Activated T-helper 17 cell treated with anti-CD3 and anti-CD28 coated beads, Interleukin-2, amount 50 U/mL, for 72 hours (primary cell): ENCODE data around the gene PRKCE. TPM values are rescaled to one million over a fixed set of nuclear protein-coding genes. Genes with fewer than 3 reads are reported as not detected.

Experiments used
- ATAC-seq: fragments of 150-1000 bp; cut with Tn5 transposase; replicated peaks from 2 replicates; pipeline ENCODE4 v1.10.0; 2021; ENCODE audit warnings: mild to moderate bottlenecking, moderate library complexity
- H3K27ac Mint-ChIP-seq: one replicate; pipeline ENCODE4 v1.8.0; 2022; ENCODE audit warnings: mixed read lengths
- H3K27me3 Mint-ChIP-seq: one replicate; pipeline ENCODE4 v1.8.0; 2022; ENCODE audit warnings: mixed read lengths
- H3K36me3 Mint-ChIP-seq: one replicate; pipeline ENCODE4 v1.8.0; 2022; ENCODE audit warnings: low read depth, mild to moderate bottlenecking, mixed read lengths
- H3K4me1 Mint-ChIP-seq: one replicate; pipeline ENCODE4 v1.8.0; 2022; ENCODE audit warnings: mixed read lengths
- H3K4me3 Mint-ChIP-seq: one replicate; pipeline ENCODE4 v1.8.0; 2022; ENCODE audit warnings: mild to moderate bottlenecking, mixed read lengths
- H3K9me3 Mint-ChIP-seq: one replicate; pipeline ENCODE4 v1.8.0; 2022; ENCODE audit warnings: mixed read lengths
- total RNA-seq, 2 donors: library from RNA; stranded (reverse); gene quantifications; one replicate each; pipeline ENCODE4 v1.2.3, GENCODE V29; 2022

Gene PRKCE
- total RNA-seq, 2 donors from 2014 or later = 15.9 to 16.6 TPM

DNA sequence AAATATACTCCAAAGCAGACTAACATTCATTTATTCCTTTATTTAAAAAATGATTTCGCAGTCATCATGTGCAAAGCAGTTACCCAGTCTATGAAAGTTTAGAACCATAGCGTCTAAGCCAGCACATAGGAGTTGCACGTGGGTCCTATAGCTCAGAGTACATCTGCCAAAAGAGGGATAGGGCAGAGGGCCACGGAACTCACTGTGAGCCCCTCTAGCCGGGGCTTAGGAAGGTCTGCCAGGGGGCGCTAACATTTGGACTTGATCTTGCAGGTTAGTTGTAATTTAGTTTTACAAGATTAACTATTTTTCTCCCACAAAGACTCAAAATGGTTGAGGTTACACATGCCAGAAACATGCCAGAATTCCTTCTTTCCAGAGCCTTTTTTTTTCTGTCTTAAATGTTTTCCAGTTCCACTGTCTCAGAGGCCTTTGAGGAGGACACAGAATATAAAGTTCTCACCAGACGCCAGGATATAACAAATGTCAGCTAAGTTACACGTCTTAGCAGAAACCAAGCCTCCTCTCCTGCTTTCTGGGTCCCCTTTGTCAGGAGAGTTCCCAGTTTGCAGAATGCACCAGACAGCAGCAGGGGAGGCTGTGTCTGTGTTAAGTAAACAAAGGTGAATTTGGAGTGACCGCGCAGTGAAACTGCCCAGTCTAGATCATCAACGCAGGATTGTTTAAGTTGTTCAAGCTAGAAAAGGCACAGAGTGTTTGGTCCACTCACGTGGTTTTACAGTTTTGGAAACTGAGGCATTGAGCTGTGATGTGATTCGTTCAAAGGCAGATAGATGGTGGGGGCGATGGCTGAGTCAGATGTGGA, 292.0 kb downstream of the PRKCE start:
- Mint-ChIP-seq H3K27ac (no peak overlapping the region), H3K27me3 (no peaks in the 10 kb centered on the region), H3K9me3 (no peaks in the 10 kb centered on the region), H3K4me3 (no peak overlapping the region), H3K4me1 (no peaks in the 10 kb centered on the region), H3K36me3 (no peaks in the 10 kb centered on the region)
- no peak for ATAC-seq

- H3K36me3 Mint-ChIP-seq = no peaks in the 10 kb centered on the region
- no peak overlapping the region for H3K27ac Mint-ChIP-seq
- ATAC-seq = no peak
- no peaks in the 10 kb centered on the region for H3K9me3 Mint-ChIP-seq
- no peak overlapping the region for H3K4me3 Mint-ChIP-seq
- H3K4me1 Mint-ChIP-seq = no peaks in the 10 kb centered on the region
- H3K27me3 Mint-ChIP-seq = no peaks in the 10 kb centered on the region
Observed at GRCh38 chr2:45944074-45944473, 292.6 kb downstream of the PRKCE start.

- Mint-ChIP-seq H3K27me3 (no peaks in the 10 kb centered on the region), H3K9me3 (no peaks in the 10 kb centered on the region), H3K4me3 (no peak overlapping the region), H3K27ac (no peak overlapping the region), H3K36me3 (no peaks in the 10 kb centered on the region), H3K4me1 (no peaks in the 10 kb centered on the region)
- no peak for ATAC-seq
Observed at GRCh38 chr2:45945302-45945717, 293.8 kb downstream of the PRKCE start.

DNA sequence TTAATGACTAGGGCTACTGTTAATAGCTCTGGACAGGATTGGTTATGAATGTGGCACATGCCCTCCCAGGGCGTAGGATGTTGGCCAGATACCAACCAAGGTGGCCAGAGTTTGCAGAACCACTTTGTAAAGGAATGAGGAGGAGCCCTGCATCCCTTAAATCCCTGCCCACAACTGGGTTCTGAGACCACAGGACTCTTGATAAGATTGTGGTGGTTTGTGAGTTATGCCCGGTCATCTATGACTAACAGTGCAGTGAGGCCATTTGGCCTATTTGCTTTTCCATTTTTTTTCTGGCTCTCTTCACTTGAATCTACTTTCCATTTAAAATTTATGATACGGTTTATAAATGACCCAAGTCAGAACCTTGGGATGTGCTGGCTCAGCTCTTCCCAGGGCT, 294.5 kb downstream of the PRKCE start:
- Mint-ChIP-seq H3K9me3 (no peaks in the 10 kb centered on the region), H3K4me3 (no peak overlapping the region), H3K27ac (no peak overlapping the region), H3K36me3 (no peaks in the 10 kb centered on the region), H3K4me1 (no peaks in the 10 kb centered on the region), H3K27me3 (no peaks in the 10 kb centered on the region)
- ATAC-seq = no peak

GRCh38 chr2:45950606-45951005, 299.1 kb downstream of the PRKCE start:
- Mint-ChIP-seq H3K4me3 (no peak overlapping the region), H3K27ac (no peak overlapping the region), H3K27me3 (no peaks in the 10 kb centered on the region), H3K9me3 (no peaks in the 10 kb centered on the region), H3K36me3 (no peaks in the 10 kb centered on the region), H3K4me1 (no peaks in the 10 kb centered on the region)
- ATAC-seq = no peak

DNA sequence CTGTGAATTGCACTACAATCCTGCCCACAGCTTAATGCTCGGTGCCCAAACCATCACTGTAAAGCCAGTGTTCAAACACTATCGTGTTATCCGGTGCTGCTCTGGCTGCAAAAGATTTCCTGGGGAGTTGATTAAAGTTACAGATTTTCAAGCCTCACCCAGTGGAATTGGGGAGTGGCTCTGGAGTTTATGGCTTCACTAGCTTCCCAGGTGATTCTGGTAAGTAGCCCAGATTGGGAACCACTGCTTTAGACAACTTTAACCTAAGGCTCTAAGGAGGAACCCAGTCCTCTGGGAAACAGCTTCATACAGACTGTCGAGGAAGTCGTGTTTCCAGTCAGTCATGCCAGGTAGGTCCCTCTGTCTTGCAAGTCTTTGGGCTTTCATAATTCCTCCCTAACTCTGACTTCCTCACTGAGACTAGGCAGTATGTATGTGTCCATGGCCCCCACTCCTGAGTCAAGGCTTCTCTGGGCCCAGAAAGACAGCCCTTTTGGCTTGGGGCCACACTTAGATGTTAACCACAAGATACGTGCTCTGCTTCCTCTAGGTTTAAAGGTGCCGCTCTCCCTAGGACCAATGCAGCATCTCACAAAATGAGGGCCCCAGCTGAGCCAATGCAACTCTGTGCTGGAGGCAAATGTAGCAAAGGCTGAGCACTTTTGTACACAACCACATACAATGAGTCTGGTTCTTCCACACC, 299.7 kb downstream of the PRKCE start:
- H3K9me3 Mint-ChIP-seq = no peaks in the 10 kb centered on the region
- no peak for ATAC-seq
- H3K27ac Mint-ChIP-seq = no peak overlapping the region
- no peak overlapping the region for H3K4me3 Mint-ChIP-seq
- H3K27me3 Mint-ChIP-seq = no peaks in the 10 kb centered on the region
- no peaks in the 10 kb centered on the region for H3K36me3 Mint-ChIP-seq
- H3K4me1 Mint-ChIP-seq = no peaks in the 10 kb centered on the region

GRCh38 chr2:45952591-45952990, 301.1 kb downstream of the PRKCE start:
- Mint-ChIP-seq H3K4me3 (no peak overlapping the region), H3K4me1 (no peaks in the 10 kb centered on the region), H3K27ac (no peak overlapping the region), H3K27me3 (no peaks in the 10 kb centered on the region), H3K36me3 (no peaks in the 10 kb centered on the region), H3K9me3 (no peaks in the 10 kb centered on the region)
- ATAC-seq = no peak

DNA sequence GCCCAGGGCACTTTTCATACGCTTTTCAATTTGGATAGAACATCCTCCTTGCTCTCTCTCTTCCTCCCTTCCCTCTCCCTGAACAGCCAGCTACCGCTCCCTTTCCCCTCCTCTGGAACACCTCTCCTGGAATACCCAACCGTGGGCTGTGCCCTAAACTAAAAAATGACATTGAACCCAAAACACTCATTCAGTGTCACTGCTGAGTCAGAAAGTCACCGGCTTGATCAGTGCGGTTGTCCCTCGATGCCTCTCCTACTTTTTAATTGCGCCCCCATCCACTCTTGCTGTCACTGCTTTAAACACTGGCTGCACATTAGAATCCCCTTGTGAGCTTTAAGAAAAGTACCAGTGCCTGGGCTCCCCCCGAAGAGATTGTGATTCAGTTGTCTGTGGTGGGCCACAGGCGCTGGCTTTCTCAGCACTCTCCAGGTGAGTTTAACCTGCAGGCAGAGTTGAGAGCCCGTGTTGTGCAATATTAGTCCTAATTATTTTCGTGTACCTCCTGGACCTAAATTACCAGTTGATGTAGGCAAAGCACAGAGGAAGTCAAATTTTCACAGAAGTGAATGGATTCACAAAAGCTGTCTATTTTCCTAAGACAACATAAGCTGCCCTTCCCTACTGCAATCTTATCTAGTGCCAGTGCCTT, 302.0 kb downstream of the PRKCE start:
- Mint-ChIP-seq H3K36me3 (no peaks in the 10 kb centered on the region), H3K4me1 (no peaks in the 10 kb centered on the region), H3K27me3 (no peaks in the 10 kb centered on the region), H3K9me3 (no peaks in the 10 kb centered on the region), H3K27ac (no peak overlapping the region), H3K4me3 (no peak overlapping the region)
- ATAC-seq = no peak

DNA sequence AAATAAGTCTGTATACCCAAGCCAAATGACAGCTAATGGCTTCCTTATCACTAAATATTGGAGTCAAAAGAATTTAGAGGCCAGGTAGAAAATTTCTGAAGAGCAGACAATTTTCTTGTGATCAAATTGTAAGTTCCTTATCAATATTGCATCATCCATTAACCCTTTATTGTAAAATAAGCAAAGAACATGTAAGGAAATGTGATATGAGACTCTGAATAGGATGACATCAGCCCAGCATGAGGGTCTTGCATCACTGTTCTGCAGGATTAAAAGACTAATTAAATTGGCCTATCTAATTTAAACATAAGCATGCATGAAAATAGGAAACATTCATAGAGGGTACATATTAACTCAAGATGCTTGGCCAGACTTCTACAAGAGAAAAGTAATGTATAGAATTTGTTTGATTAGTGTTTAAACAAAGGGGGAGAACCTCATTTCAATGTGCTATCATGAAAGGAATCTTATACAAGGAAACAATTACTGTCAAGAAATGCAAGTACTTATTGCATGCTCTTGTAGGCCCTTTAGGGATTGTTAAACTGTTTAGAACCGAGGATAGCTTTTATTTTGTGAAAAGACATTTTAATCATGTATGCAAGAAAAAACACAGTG, 302.9 kb downstream of the PRKCE start:
- H3K4me1 Mint-ChIP-seq = no peaks in the 10 kb centered on the region
- no peak for ATAC-seq
- H3K27me3 Mint-ChIP-seq = no peaks in the 10 kb centered on the region
- H3K36me3 Mint-ChIP-seq = no peaks in the 10 kb centered on the region
- no peak overlapping the region for H3K4me3 Mint-ChIP-seq
- H3K27ac Mint-ChIP-seq = no peak overlapping the region
- H3K9me3 Mint-ChIP-seq = no peaks in the 10 kb centered on the region

DNA sequence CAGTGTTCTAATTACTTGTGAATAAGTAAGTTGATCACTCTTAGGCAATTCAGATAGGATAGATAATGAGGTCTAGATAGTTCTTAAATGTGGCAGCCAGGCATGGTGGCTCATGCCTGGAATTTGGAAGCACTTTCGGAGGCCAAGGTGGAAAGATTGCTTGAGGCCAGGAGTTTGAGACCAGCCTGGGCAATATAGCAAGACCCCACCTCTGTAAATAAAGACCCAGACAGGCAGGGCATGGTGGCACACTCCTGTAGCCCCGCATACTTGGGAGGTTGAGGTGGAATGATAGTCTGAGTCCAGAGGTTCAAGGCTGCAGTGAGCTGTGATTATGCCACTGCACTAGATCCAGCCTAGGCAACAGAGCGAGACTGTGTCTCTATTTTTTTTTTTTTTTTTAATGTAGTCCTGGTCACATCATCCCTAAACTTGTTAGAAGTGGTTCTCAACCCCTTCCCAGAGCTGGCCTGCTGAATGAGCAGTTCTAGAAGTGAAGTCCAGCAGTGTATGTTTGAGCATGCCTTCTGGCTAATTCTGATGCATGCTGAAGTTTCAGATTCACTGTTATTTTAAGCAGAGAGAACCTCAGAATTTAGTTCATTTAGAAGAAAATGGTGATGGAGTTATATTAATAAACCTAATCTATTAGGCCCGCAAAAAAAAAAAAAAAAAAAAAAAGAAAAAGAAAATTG, 306.2 kb downstream of the PRKCE start:
- Mint-ChIP-seq H3K4me3 (no peak overlapping the region), H3K27ac (no peak overlapping the region), H3K27me3 (no peaks in the 10 kb centered on the region), H3K4me1 (no peaks in the 10 kb centered on the region), H3K36me3 (no peaks in the 10 kb centered on the region), H3K9me3 (no peaks in the 10 kb centered on the region)
- ATAC-seq = no peak

GRCh38 chr2:45960057-45960863, 308.8 kb downstream of the PRKCE start:
- peaks cover 4% of the 10 kb centered on the region for H3K4me1 Mint-ChIP-seq
- H3K4me3 Mint-ChIP-seq = no peak overlapping the region
- no peak overlapping the region for H3K27ac Mint-ChIP-seq
- no peaks in the 10 kb centered on the region for H3K9me3 Mint-ChIP-seq
- H3K27me3 Mint-ChIP-seq = no peaks in the 10 kb centered on the region
- H3K36me3 Mint-ChIP-seq = no peaks in the 10 kb centered on the region
- ATAC-seq = no peak

GRCh38 chr2:45962177-45962921, 310.9 kb downstream of the PRKCE start:
- Mint-ChIP-seq H3K4me1 (peaks cover 4% of the 10 kb centered on the region), H3K9me3 (no peaks in the 10 kb centered on the region), H3K27ac (no peak overlapping the region), H3K27me3 (no peaks in the 10 kb centered on the region), H3K4me3 (no peak overlapping the region), H3K36me3 (no peaks in the 10 kb centered on the region)
- no peak for ATAC-seq

DNA sequence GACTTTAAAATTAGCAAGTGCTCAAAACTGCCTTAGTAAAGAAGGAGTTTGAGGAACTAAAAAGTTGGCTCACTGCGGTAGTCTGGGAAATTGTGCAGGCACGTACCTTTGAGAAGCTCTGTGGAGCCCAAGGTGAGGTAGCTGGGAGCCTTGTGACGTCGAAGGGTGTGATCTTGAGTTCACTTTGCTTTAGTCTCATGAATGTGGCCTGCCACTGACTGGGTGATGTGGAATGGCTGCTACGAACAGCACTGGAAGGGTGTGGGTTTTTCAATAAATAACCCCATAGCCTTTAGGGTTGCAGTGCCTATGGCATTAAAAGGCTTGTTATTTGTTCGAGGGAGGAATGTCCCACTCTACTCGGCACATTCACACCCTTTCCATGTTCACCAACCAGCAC, 312.3 kb downstream of the PRKCE start:
- ATAC-seq = no peak
- Mint-ChIP-seq H3K36me3 (no peaks in the 10 kb centered on the region), H3K27ac (no peak overlapping the region), H3K9me3 (no peaks in the 10 kb centered on the region), H3K4me3 (no peak overlapping the region), H3K27me3 (no peaks in the 10 kb centered on the region), H3K4me1 (peaks cover 4% of the 10 kb centered on the region)
